ENCODE results near the gene TP53AIP1.

The TP53AIP1 gene

GRCh38 chr11:128889657-128890213 is 52.9 kb downstream of the TP53AIP1 start:
- DNase-seq (ENCODE audit: low read depth), result no peak

GRCh38 chr11:128888034-128888985 is 54.4 kb downstream of the TP53AIP1 start:
- DNase-seq (ENCODE audit: low read depth), result no peak

- DNase-seq (ENCODE audit: low read depth), result no peak
These were observed 56.1 kb downstream of the TP53AIP1 start for GRCh38 chr11:128886406-128887124.

Data from fibroblast of gingiva (primary cell).